Measurements from ENCODE around the gene PIK3R6.

PIK3R6 gene

GRCh38 chr17:8794636-8795035, 72.8 kb downstream of the PIK3R6 start:
- no peak for TF ChIP-seq CTCF (IDR thresholded peaks at IDR 0.05; ENCODE audit: control extremely low read depth, extremely low read depth, low read depth, missing control alignments)
- POLR2A ChIA-PET = interaction anchor here (0.5 kb wide), 1 partner anchor 160 kb away, joined by 6 read pairs; no protein-coding TSS in a partner anchor
- no peak for DNase-seq (ENCODE audit: extremely low spot score)
- CTCF ChIA-PET = interaction anchor here (1.0 to 3.7 kb wide), 2 partner anchors 9 to 48 kb away, joined by 3 to 18 read pairs; no protein-coding TSS in a partner anchor

DNA sequence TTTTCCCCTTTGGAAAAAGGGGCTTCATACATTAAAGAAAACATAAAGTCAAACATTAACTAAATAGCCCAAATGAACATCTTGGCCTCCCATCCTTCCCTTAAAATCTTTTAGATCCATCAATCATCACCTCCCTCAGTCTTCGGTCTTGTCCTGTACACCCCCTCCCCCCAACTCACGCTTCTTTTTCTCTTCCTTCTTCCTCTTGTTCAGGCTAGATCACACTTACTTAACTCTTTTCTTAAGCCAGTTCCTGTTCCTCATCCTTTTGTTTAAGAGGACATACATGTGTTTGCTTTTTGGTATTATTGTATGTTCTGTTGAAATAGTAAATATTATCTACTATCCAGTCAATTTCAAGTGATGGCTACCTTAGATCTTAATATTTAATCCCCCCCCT, 73.8 kb downstream of the PIK3R6 start:
- no peak for TF ChIP-seq CTCF (IDR thresholded peaks at IDR 0.05; ENCODE audit: control extremely low read depth, extremely low read depth, low read depth, missing control alignments)
- no peak for DNase-seq (ENCODE audit: extremely low spot score)
- ChIA-PET CTCF (interaction anchor here (3.7 kb wide), 1 partner anchor 8 kb away, joined by 18 read pairs; no protein-coding TSS in a partner anchor), POLR2A (no interaction called here)

DNA sequence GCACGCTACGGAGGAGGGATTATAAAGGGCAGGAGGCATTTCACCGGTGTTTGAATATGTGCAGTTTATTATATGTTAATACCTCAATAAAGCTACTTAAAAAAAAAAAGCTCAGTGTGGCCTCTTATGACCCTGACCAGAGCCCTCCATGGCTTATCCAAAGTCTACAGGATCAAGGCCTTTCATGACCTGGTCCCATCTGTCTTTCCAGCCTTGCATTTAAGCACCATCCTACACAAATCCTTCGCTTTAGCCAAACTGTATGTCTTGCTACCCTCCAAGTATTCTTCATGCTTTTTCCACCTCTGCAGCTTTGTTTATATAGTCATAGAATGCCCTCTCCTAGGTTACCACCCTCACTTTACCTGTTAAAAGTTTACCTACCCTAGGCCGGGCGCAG, 74.8 kb downstream of the PIK3R6 start:
- POLR2A ChIA-PET = no interaction called here
- no peak for TF ChIP-seq CTCF (IDR thresholded peaks at IDR 0.05; ENCODE audit: control extremely low read depth, extremely low read depth, low read depth, missing control alignments)
- CTCF ChIA-PET = interaction anchor here (1.0 to 1.3 kb wide), 2 partner anchors 17 to 409 kb away, joined by 3 to 4 read pairs; no protein-coding TSS in a partner anchor
- no peak for DNase-seq (ENCODE audit: extremely low spot score)

DNA sequence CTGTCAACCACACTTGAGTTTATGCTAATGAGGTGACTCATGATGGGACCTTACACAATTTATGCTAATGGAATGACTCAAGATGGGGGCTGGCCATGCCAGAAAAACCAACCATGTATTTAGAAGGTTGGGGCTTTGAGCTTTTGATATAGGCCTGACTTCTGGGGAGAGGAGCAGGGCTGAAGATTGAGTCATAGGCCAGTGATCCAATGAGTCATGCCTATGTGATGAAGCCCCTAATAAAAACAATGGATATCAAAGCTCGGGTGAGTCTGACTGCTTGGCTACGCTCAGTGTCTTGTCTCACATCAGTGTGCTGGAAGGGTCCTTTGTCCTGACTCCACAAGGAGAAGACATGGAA, 75.6 kb downstream of the PIK3R6 start:
- no peak for DNase-seq (ENCODE audit: extremely low spot score)
- POLR2A ChIA-PET = no interaction called here
- CTCF ChIA-PET = interaction anchor here (1.0 to 1.3 kb wide), 2 partner anchors 16 to 408 kb away, joined by 3 to 4 read pairs; no protein-coding TSS in a partner anchor
- no peak for TF ChIP-seq CTCF (IDR thresholded peaks at IDR 0.05; ENCODE audit: control extremely low read depth, extremely low read depth, low read depth, missing control alignments)

- CTCF ChIA-PET = interaction anchor here (1.0 kb wide), 1 partner anchor 15 kb away, joined by 3 read pairs; no protein-coding TSS in a partner anchor
- no peak for DNase-seq (ENCODE audit: extremely low spot score)
- POLR2A ChIA-PET = no interaction called here
- TF ChIP-seq CTCF (IDR thresholded peaks at IDR 0.05; ENCODE audit: control extremely low read depth, extremely low read depth, low read depth, missing control alignments) = no peak
Observed at GRCh38 chr17:8791248-8791909, 76.1 kb downstream of the PIK3R6 start.

GRCh38 chr17:8789743-8790142, 77.7 kb downstream of the PIK3R6 start:
- no peak for TF ChIP-seq CTCF (IDR thresholded peaks at IDR 0.05; ENCODE audit: control extremely low read depth, extremely low read depth, low read depth, missing control alignments)
- CTCF ChIA-PET = interaction anchor here (1.2 kb wide), 2 partner anchors 8 to 11 kb away, joined by 4 read pairs; no protein-coding TSS in a partner anchor
- DNase-seq (ENCODE audit: extremely low spot score) = no peak
- POLR2A ChIA-PET = no interaction called here

All from GM10248 (cell line).